ENCODE measurements around the gene MRPS35. TPM values are rescaled to one million over a fixed set of nuclear protein-coding genes. Genes with fewer than 3 reads are reported as not detected.
A peak's percentile ranks its signal among the peaks of the same experiment; 100 is the strongest.

Gene MRPS35
- total and polyA plus RNA-seq, 2 experiments from 2014 or later: 40.3 to 65.6 TPM

GRCh38 chr12:27696864-27697564 is 13.6 kb upstream of the MRPS35 start:
- H3F3A ChIP-seq (ENCODE audit: insufficient read depth): peaks cover 30% of the 10 kb centered on the region

GRCh38 chr12:27703720-27704452 is 6.7 kb upstream of the MRPS35 start:
- H2AFZ ChIP-seq: peak overlapping the region; percentile 23; the same call in 1 of the 2 replicates
- H3K27ac ChIP-seq: peak overlapping the region; percentile 76
- H3K4me3 ChIP-seq: no peak overlapping the region
- no peaks in the 10 kb centered on the region for H4K20me1 ChIP-seq (ENCODE audit: insufficient read depth)
- no peak overlapping the region; the same call in 1 of the 2 replicates for H3K9ac ChIP-seq
- H3K4me2 ChIP-seq (ENCODE audit: unreplicated experiment): peak overlapping the region; percentile 21
- in situ Hi-C loops (cut with MboI): no loop called here
- peaks cover 38% of the 10 kb centered on the region for H3F3A ChIP-seq (ENCODE audit: insufficient read depth)
- no peaks in the 10 kb centered on the region for H3K9me3 ChIP-seq (ENCODE audit: low read depth)
- DNase-seq: peak; percentile 90
- H3K9me2 ChIP-seq (ENCODE audit: insufficient read depth): no peaks in the 10 kb centered on the region
- H3K4me1 ChIP-seq (ENCODE audit: insufficient read depth): peaks cover 9% of the 10 kb centered on the region
- no peaks in the 10 kb centered on the region for H3K36me3 ChIP-seq (ENCODE audit: low read depth)
- no peak for TF ChIP-seq EZH2phosphoT487 (IDR thresholded peaks at IDR 0.05; ENCODE audit: insufficient read depth, low read depth)
- H3K79me2 ChIP-seq (ENCODE audit: insufficient read depth): no peaks in the 10 kb centered on the region
- H3K27me3 ChIP-seq (replicated peaks; ENCODE audit: insufficient read depth): no peaks in the 10 kb centered on the region
- 9 to 11% methylated on average over 4 of the region's 4 CpGs for WGBS, 2 experiments (ENCODE audit: low coverage in 1 of 2, low lambda C conversion rate in 2 of 2, missing lambda C conversion rate in 2 of 2)

More at GRCh38 chr12:27696864-27697564, 13.6 kb upstream of the MRPS35 start:
- TF ChIP-seq EZH2 (IDR thresholded peaks at IDR 0.05; ENCODE audit: insufficient read depth, poor library complexity, severe bottlenecking): no peak
- TF ChIP-seq EZH2phosphoT487 (IDR thresholded peaks at IDR 0.05; ENCODE audit: insufficient read depth, low read depth): no peak
- DNase-seq: no peak
- H3K79me2 ChIP-seq (ENCODE audit: insufficient read depth): no peaks in the 10 kb centered on the region
- no peak overlapping the region for H3K4me2 ChIP-seq (ENCODE audit: unreplicated experiment)
- peaks cover 54% of the 10 kb centered on the region for H3K36me3 ChIP-seq (ENCODE audit: low read depth)
- no peaks in the 10 kb centered on the region for H4K20me1 ChIP-seq (ENCODE audit: insufficient read depth)
- H2AFZ ChIP-seq: no peak overlapping the region
- H3K9me2 ChIP-seq (ENCODE audit: insufficient read depth): no peaks in the 10 kb centered on the region
- H3K27ac ChIP-seq: no peak overlapping the region
- H3K4me3 ChIP-seq: no peak overlapping the region
- H3K9ac ChIP-seq: no peak overlapping the region
- no peaks in the 10 kb centered on the region for H3K9me3 ChIP-seq (ENCODE audit: low read depth)
- no peaks in the 10 kb centered on the region for H3K4me1 ChIP-seq (ENCODE audit: insufficient read depth)
- WGBS, 2 experiments (ENCODE audit: low coverage in 1 of 2, low lambda C conversion rate in 2 of 2, missing lambda C conversion rate in 2 of 2): 76 to 88% methylated on average over 3 of the region's 3 CpGs
- H3K27me3 ChIP-seq (replicated peaks; ENCODE audit: insufficient read depth): no peaks in the 10 kb centered on the region
- in situ Hi-C loops (cut with MboI): no loop called here

GRCh38 chr12:27705263-27705662 is 5.4 kb upstream of the MRPS35 start:
- Histone ChIP-seq H3K27me3 (replicated peaks; ENCODE audit: insufficient read depth) (no peaks in the 10 kb centered on the region), H3K9me2 (ENCODE audit: insufficient read depth) (no peaks in the 10 kb centered on the region), H3K4me1 (ENCODE audit: insufficient read depth) (peaks cover 9% of the 10 kb centered on the region), H3K9me3 (ENCODE audit: low read depth) (no peaks in the 10 kb centered on the region), H3K27ac (no peak overlapping the region), H3F3A (ENCODE audit: insufficient read depth) (peaks cover 43% of the 10 kb centered on the region), H4K20me1 (ENCODE audit: insufficient read depth) (no peaks in the 10 kb centered on the region), H3K4me2 (ENCODE audit: unreplicated experiment) (no peak overlapping the region), H3K4me3 (no peak overlapping the region), H2AFZ (no peak overlapping the region), H3K9ac (no peak overlapping the region), H3K79me2 (ENCODE audit: insufficient read depth) (no peaks in the 10 kb centered on the region), H3K36me3 (ENCODE audit: low read depth) (no peaks in the 10 kb centered on the region)
- DNase-seq: no peak
- TF ChIP-seq EZH2phosphoT487 (IDR thresholded peaks at IDR 0.05; ENCODE audit: insufficient read depth, low read depth): no peak
- no peak for TF ChIP-seq EZH2 (IDR thresholded peaks at IDR 0.05; ENCODE audit: insufficient read depth, poor library complexity, severe bottlenecking)
- WGBS, 2 experiments (ENCODE audit: low coverage in 1 of 2, low lambda C conversion rate in 2 of 2, missing lambda C conversion rate in 2 of 2): 97% methylated on average over 7 to 8 of the region's 8 CpGs
- in situ Hi-C loops (cut with MboI): no loop called here

GRCh38 chr12:27707216-27707615 is 3.4 kb upstream of the MRPS35 start:
- H3K36me3 ChIP-seq (ENCODE audit: low read depth): no peaks in the 10 kb centered on the region
- DNase-seq: no peak
- WGBS, 2 experiments (ENCODE audit: low coverage in 1 of 2, low lambda C conversion rate in 2 of 2, missing lambda C conversion rate in 2 of 2): 95% methylated on average over 2 of the region's 2 CpGs

More at GRCh38 chr12:27707216-27707615, 3.4 kb upstream of the MRPS35 start:
- H4K20me1 ChIP-seq (ENCODE audit: insufficient read depth): no peaks in the 10 kb centered on the region; the same call in 1 of the 2 replicates
- no peaks in the 10 kb centered on the region for H3K9me2 ChIP-seq (ENCODE audit: insufficient read depth)
- peaks cover 15% of the 10 kb centered on the region for H3K79me2 ChIP-seq (ENCODE audit: insufficient read depth)
- H3F3A ChIP-seq (ENCODE audit: insufficient read depth): peaks cover 34% of the 10 kb centered on the region
- no peak overlapping the region for H3K27ac ChIP-seq
- H3K4me1 ChIP-seq (ENCODE audit: insufficient read depth): peaks cover 15% of the 10 kb centered on the region
- no peak overlapping the region for H3K9ac ChIP-seq
- no peak overlapping the region for H2AFZ ChIP-seq
- H3K4me3 ChIP-seq: no peak overlapping the region
- TF ChIP-seq EZH2phosphoT487 (IDR thresholded peaks at IDR 0.05; ENCODE audit: insufficient read depth, low read depth) (no peak), EZH2 (IDR thresholded peaks at IDR 0.05; ENCODE audit: insufficient read depth, poor library complexity, severe bottlenecking) (no peak)
- H3K27me3 ChIP-seq (replicated peaks; ENCODE audit: insufficient read depth): no peaks in the 10 kb centered on the region
- in situ Hi-C loops (cut with MboI): no loop called here
- no peaks in the 10 kb centered on the region for H3K9me3 ChIP-seq (ENCODE audit: low read depth)
- no peak overlapping the region for H3K4me2 ChIP-seq (ENCODE audit: unreplicated experiment)
